Measurements from ENCODE around the gene CPED1.
"Not testable (repeated sequence)": the region's sequence is repeated elsewhere in the genome, so short reads cannot be mapped to it uniquely, and the experiment has no call there.

The CPED1 gene

DNA sequence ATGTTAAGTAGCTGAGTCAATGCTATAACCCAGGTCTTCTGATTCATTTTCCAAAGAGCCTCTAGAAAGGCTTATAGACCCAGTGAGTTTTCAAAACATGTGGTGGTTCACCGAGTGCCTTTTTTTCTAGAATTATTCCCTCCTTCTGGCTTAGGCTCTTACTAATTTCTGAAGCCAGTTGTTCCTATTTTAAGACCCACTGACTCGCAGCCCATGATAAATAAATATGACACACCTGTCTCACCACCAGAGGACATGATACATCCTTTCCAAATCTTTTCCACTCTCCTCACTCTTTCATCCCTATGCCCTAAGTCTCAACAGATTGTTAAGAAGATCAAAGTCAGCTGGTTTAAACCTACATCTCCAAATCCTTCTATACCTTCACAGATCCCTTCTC, 214.3 kb downstream of the CPED1 start:
- H3K27ac ChIP-seq = no peak overlapping the region

DNA sequence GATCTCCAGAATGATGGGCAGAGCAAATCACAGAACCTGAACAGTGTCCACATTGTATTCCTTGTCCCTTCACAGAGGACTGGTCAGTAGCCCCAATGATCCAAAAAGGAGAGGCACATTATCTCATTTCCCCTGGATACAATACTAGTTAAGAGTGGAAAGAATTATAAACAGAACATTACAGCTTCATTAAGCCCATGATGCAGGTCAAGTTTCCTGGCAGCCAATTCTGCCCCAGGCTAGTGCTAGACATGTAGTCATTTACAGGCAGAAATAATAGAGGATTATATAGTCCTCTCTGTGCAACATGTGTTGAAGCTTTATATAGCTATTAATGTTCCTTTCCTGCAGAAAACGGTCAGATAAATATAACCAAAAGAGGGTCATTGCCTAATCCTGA, 216.0 kb downstream of the CPED1 start:
- no peak overlapping the region for H3K27ac ChIP-seq
- TF ChIP-seq ZFX (IDR thresholded peaks at IDR 0.05; ENCODE audit: borderline replicate concordance) = no peak
- no peak for TF ChIP-seq CTCF (IDR thresholded peaks at IDR 0.05)

More for the DNA sequence above, 214.3 kb downstream of the CPED1 start:
- TF ChIP-seq CTCF (IDR thresholded peaks at IDR 0.05) (no peak), ZFX (IDR thresholded peaks at IDR 0.05; ENCODE audit: borderline replicate concordance) (no peak)

GRCh38 chr7:121205777-121206176, 217.3 kb downstream of the CPED1 start:
- TF ChIP-seq ZFX (IDR thresholded peaks at IDR 0.05; ENCODE audit: borderline replicate concordance) (no peak), CTCF (IDR thresholded peaks at IDR 0.05) (no peak)
- no peak overlapping the region for H3K27ac ChIP-seq

GRCh38 chr7:121211253-121211652, 222.7 kb downstream of the CPED1 start:
- TF ChIP-seq ZFX (IDR thresholded peaks at IDR 0.05; ENCODE audit: borderline replicate concordance) (no peak), CTCF (IDR thresholded peaks at IDR 0.05) (no peak)
- no peak overlapping the region for H3K27ac ChIP-seq

- TF ChIP-seq ZFX (IDR thresholded peaks at IDR 0.05; ENCODE audit: borderline replicate concordance) (no peak), CTCF (IDR thresholded peaks at IDR 0.05) (no peak)
Measured at GRCh38 chr7:121212036-121212435, 223.5 kb downstream of the CPED1 start.

GRCh38 chr7:121214657-121215056, 226.1 kb downstream of the CPED1 start:
- no peak overlapping the region for H3K27ac ChIP-seq
- TF ChIP-seq CTCF (IDR thresholded peaks at IDR 0.05) (no peak), ZFX (IDR thresholded peaks at IDR 0.05; ENCODE audit: borderline replicate concordance) (no peak)

More at GRCh38 chr7:121212036-121212435, 223.5 kb downstream of the CPED1 start:
- no peak overlapping the region for H3K27ac ChIP-seq

GRCh38 chr7:121219026-121219425, 230.5 kb downstream of the CPED1 start:
- no peak overlapping the region for H3K27ac ChIP-seq

GRCh38 chr7:121221108-121221507, 232.6 kb downstream of the CPED1 start:
- H3K27ac ChIP-seq = not testable (repeated sequence)

More at GRCh38 chr7:121219026-121219425, 230.5 kb downstream of the CPED1 start:
- TF ChIP-seq ZFX (IDR thresholded peaks at IDR 0.05; ENCODE audit: borderline replicate concordance) (no peak), CTCF (IDR thresholded peaks at IDR 0.05) (no peak)

Measured in 22Rv1 (cell line).